Skin of body (tissue), 2 donors: Measurements from ENCODE around the gene DCTN1. TPM values are rescaled to one million over a fixed set of nuclear protein-coding genes. Genes with fewer than 3 reads are reported as not detected.
A peak's percentile ranks its signal among the peaks of the same experiment; 100 is the strongest.
"Not testable (repeated sequence)": the region's sequence is repeated elsewhere in the genome, so short reads cannot be mapped to it uniquely, and the experiment has no call there.

ENCODE experiments used
- DNase-seq: peaks from one replicate; lab custom pipeline; 2025; lab: John Stamatoyannopoulos, UW
- total RNA-seq: library from RNA; depleted of rRNA; stranded (reverse); fragments of >200 nt; gene quantifications from one replicate; pipeline ENCODE4 v1.2.3, GENCODE V29; 2014

DCTN1 gene
- 59.2 TPM for total RNA-seq

GRCh38 chr2:74379851-74380789, at the start of gene DCTN1:
Gene DCTN1 (minus strand): TSS chr2:74380311. CDS start chr2:74380037, 274 bp downstream.
- peak; percentile 9 for DNase-seq

GRCh38 chr2:74428675-74429074, 48.6 kb upstream of the DCTN1 start:
- DNase-seq = no peak

GRCh38 chr2:74427551-74427950, 47.4 kb upstream of the DCTN1 start:
- DNase-seq = no peak

GRCh38 chr2:74426181-74426758, 46.2 kb upstream of the DCTN1 start:
- DNase-seq = no peak

- DNase-seq = no peak
Observed at GRCh38 chr2:74425523-74425922, 45.4 kb upstream of the DCTN1 start.

GRCh38 chr2:74424995-74425406, 44.9 kb upstream of the DCTN1 start:
- no peak for DNase-seq

- DNase-seq = no peak
Observed at GRCh38 chr2:74424139-74424992, 44.3 kb upstream of the DCTN1 start.

- DNase-seq = no peak
Observed at GRCh38 chr2:74423231-74424095, 43.4 kb upstream of the DCTN1 start.

GRCh38 chr2:74421221-74421870, 41.2 kb upstream of the DCTN1 start, which contains the start of the genes C2orf81 and WDR54:
Gene C2orf81 (minus strand): TSS chr2:74421619. CDS start chr2:74421560, 59 bp downstream.
Gene WDR54 (plus strand): TSS chr2:74421730. CDS start chr2:74422154, 424 bp downstream.
- DNase-seq = peak; percentile 72

GRCh38 chr2:74420443-74421103, 40.5 kb upstream of the DCTN1 start:
- DNase-seq = not testable (repeated sequence)

- no peak for DNase-seq
Observed at GRCh38 chr2:74420006-74420405, 39.9 kb upstream of the DCTN1 start.

GRCh38 chr2:74419345-74419744, 39.2 kb upstream of the DCTN1 start:
- DNase-seq = no peak

- no peak for DNase-seq
Observed at GRCh38 chr2:74418312-74418711, 38.2 kb upstream of the DCTN1 start.

GRCh38 chr2:74417763-74418162, 37.7 kb upstream of the DCTN1 start:
- DNase-seq = no peak

- no peak for DNase-seq
Observed at GRCh38 chr2:74417197-74417596, 37.1 kb upstream of the DCTN1 start.

- no peak for DNase-seq
Observed at GRCh38 chr2:74416778-74417177, 36.7 kb upstream of the DCTN1 start.

GRCh38 chr2:74415762-74416395, 35.8 kb upstream of the DCTN1 start:
- DNase-seq = no peak

GRCh38 chr2:74414881-74415761, 35.0 kb upstream of the DCTN1 start:
- DNase-seq = no peak
